Measurements from ENCODE around the gene RFX7.
A peak's percentile ranks its signal among the peaks of the same experiment; 100 is the strongest.
"Not testable (repeated sequence)": the region's sequence is repeated elsewhere in the genome, so short reads cannot be mapped to it uniquely, and the experiment has no call there.

Gene RFX7

GRCh38 chr15:56243163-56244037 is at the start of gene RFX7:
RFX7 (minus strand) TSS chr15:56243879; CDS start chr15:56243285, 594 bp downstream.
- DNase-seq = peak; percentile 11

DNA sequence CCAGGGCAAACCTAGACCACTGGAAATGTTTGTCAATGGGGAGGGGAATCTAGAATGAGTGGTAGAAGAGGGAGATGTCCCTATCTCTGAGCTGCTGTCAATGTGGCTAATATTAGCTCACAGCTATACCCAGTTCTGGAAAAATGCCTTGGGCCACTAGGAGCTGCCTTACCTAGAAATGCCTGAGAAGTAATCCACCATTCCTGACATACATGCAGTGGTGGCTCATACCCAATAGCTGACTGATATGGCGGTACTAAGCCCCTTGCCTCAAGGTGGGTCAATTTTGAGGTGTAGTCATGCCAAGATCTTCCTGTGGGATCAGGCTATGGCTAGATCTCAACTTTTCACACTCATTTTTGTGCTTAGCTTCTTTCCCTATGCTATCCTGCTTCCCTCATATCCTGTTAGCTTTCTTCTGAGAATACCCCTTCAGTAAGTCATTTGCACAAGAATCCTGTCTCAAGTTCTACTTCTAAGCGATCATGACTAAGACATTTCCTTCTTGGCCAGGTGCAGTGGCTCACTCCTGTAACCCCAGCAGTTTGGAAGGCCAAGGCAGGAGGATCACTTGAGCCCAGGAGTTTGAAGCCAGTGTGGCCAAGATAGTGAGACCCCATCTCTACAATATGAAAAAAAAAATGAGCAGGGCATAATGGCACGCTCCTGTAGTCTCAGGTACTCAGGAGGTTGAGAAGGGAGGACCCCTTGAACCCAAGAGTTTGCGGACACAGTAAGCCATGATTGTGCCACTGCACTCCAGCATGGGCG is 49.1 kb upstream of the RFX7 start:
- no peak for DNase-seq

DNA sequence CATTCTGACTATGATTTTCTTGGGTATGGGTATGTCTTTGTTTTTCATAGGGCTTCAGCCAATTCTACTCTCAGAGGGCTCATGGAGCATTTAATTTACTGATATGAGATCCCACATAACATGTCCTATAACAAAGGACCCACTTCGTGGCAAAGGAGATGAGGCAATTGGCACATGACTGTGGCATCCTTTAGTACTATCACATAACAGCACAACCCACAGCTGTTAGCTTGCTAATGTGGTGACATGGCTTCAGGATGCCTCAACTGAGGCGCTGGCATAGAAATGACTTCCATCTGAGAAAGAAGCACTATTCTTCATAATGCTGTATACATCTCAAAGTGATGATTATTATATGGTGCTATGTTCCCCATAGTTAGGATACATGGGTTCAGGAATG is 48.1 kb upstream of the RFX7 start:
- DNase-seq = no peak

GRCh38 chr15:56286213-56286612 is 42.5 kb upstream of the RFX7 start:
- DNase-seq = no peak

GRCh38 chr15:56281145-56281544 is 37.5 kb upstream of the RFX7 start:
- DNase-seq = no peak

- no peak for DNase-seq
Observed at GRCh38 chr15:56273724-56274123, 30.0 kb upstream of the RFX7 start.

DNA sequence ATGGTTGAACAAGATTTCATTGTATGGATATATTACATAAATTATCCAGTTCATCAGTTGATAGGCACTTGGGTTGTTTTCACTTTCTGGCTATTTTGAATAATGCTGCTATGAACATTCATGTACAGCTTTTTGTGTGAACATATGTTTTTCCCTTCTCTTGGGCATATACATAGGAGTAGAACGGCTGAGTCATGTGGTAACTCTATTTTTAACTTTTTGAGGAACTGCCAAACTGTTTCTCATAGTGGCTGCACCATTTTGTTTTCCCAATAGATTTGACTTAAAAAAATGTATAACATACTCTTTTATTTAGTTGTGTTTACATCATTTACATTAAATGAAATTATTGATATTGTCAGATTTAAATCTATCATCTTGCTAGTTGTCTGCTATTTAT is 28.8 kb upstream of the RFX7 start:
- DNase-seq = no peak

DNA sequence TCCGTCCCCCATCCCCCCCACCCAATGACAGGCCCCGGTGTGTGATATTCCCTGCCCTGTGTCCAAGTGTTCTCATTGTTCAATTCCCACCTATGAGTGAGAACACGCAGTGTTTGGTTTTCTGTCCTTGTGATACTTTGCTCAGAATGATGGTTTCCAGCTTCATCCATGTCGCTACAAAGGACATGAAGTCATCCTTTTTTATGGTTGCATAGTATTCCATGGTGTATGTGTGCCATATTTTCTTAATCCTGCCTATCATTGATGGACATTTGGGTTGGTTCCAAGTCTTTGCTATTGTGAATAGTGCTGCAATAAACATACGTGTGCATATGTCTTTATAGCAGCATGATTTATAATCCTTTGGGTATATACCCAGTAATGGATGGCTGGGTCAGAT is 22.8 kb upstream of the RFX7 start:
- not testable (repeated sequence) for DNase-seq

- no peak for DNase-seq
Observed at GRCh38 chr15:56261854-56262509, 18.3 kb upstream of the RFX7 start.

- DNase-seq = not testable (repeated sequence)
Observed at GRCh38 chr15:56257306-56257705, 13.6 kb upstream of the RFX7 start.

- no peak for DNase-seq
Observed at GRCh38 chr15:56254265-56254664, 10.6 kb upstream of the RFX7 start.

DNA sequence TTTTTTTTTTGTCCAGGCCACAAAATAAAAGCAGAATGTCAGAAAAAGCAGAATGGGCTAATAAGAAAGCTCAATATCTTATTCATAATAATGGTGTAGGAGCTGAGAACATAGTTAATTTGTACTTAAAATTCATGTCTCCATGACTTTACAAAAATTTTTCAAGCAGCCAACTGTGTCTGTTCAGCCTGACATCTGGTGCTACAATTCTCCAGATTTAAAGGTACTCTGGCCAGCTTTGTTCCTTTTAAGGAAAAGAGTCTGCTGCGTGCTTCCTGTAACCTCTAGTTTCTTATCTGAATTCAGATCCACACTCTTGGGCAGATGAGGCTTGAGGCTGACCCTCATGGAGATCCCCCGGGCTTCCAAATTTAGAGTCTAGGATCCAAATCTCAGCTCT is 8.7 kb upstream of the RFX7 start:
- no peak for DNase-seq

DNA sequence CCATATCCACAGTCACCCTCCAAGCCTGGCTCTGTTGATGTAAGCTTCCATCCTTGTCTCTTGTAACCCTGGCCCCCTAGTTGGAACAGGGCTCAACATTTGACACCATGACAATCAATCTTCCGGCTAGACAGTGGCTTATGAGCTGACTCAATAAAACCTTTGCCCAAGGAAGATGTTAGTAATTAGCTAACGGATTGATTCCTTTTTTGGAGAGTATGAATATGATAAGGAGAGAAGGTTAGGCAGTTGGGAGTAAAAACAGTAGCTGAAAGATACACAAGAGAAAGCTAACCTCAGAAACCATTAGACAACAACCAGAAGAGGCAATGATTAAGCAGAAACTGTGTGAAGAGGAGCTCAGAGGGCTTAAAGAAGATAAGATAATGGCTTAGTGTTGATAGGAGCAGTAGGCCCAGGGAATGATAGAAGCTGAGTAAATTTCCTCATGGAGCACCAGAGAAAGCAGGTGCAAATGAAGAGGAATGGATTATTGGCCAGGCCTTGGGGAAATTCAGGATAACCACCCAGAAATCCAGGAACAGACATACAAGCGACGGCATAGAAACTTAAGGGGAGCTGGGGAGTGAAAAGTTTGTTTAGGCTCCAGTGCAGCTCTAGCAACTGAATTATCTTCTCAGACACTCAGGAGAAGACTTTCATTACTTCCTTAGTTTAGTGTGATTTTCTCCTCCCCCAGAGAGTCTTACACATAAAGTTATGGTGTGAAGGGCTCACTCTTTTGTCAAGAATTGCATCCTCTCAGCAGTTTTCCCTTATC is 7.8 kb upstream of the RFX7 start:
- DNase-seq = no peak

DNA sequence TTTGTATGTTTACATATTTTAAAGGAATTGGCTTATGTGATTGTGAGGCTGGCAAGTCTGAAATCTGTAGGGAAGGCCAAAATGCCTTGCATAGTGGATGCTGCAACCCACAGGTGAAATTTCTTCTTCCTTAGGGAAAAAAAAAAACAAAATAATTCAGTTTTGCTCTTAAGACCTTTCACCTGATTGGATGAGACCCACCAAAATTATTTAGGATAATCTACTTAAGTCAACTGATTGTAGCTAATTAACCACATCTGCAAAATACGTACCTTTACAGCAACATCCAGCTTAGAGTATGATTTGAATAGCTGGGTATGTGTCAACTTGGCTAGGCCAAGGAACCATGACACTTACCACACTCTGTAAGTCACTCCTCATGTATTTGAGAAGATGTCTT is 6.9 kb upstream of the RFX7 start:
- no peak for DNase-seq

DNA sequence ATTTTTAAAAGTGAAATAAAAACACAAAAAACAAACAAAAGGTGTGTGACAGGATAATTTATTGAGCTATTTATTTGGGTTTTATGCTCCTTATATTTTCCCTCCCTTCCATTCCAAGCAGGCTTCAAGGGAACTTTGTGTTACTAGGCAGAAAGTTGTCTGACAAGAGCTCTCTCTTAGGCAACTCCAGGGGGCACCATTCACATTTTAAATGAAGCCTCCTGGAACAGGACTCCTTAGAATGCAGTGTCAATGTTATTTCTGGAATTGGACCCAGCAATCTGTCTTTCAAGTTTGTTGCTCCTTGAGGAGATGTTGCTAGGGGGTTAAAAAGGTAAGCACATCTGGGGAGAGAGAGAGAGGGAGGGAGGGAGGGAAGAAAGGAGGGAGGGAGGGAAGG is 5.4 kb upstream of the RFX7 start:
- no peak for DNase-seq

- no peak for DNase-seq
Observed at GRCh38 chr15:56248311-56248992, 4.8 kb upstream of the RFX7 start.

GRCh38 chr15:56247266-56247665 is 3.6 kb upstream of the RFX7 start:
- no peak for DNase-seq

- peak; percentile 54 for DNase-seq
Observed at GRCh38 chr15:56245871-56246814, 2.5 kb upstream of the RFX7 start.

- DNase-seq = no peak
Observed at GRCh38 chr15:56244811-56245576, 1.3 kb upstream of the RFX7 start.

Measured in NCI-H2029 (cell line).